GM18511 (cell line): Measurements from ENCODE around the gene CHST15.

ENCODE experiments used
- ATAC-seq: cut with Tn5 transposase; IDR thresholded peaks from one replicate; pipeline ENCODE4 v1.9.1; 2021; ENCODE audit warnings: mild to moderate bottlenecking, moderate library complexity; ENCODE audit not compliant: unreplicated experiment

Gene CHST15

DNA sequence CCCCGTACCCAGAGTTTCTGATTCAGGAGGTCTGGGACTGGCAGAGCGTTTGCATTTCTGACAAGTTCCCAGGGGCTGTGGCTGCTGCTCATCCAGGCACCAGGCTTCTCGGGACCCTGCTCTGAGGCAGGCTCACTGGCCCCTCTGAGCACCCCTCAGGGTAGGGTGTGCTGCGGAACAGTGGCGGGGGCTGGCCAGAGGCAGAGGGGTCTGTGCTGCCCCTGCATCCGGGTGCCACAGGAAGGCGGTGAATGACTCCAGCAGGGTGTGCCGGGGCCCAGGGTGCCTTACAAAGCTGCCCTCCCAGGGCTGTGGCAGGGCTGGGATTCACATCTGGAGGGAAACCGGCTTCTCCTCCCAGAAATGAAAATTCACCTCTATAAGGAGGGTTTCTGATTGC lies 77.4 kb downstream of the CHST15 start:
- ATAC-seq, result no peak

DNA sequence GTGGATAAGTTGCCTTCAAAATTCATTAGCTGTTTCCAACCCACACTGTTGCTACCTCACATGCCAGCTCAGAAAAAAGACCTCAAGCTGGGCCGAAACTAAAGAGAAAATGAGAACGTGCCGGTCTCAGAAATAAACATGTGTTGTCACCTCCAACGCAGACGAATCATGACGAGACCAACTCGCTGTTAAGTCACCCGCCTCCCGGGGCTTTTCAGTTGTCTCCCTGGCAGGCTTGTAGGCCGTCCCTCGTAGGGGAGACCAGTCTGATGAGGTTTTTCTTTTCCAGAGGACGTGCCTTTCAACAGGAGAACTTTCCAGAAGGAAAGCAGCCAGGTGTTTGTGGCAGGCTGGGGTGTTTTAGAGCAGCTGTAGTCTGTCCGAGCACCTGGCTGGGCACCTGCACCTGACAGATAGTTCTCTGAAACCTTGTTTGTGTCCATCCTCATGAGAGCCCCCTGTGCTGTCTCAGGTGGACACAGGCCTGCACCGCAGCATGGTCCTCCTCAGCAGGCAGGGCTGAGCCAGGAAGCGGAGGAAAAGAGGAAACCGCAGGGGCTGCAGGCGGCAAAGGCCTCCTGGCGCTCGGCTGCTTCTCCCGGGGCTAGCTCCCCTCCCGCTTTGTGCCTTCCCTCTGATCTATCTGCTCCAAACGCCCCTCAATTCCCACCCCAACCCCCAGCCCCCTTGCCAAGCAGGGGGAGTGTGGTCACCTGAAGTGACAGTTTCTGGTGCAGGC lies 78.8 kb downstream of the CHST15 start:
- ATAC-seq, result no peak

DNA sequence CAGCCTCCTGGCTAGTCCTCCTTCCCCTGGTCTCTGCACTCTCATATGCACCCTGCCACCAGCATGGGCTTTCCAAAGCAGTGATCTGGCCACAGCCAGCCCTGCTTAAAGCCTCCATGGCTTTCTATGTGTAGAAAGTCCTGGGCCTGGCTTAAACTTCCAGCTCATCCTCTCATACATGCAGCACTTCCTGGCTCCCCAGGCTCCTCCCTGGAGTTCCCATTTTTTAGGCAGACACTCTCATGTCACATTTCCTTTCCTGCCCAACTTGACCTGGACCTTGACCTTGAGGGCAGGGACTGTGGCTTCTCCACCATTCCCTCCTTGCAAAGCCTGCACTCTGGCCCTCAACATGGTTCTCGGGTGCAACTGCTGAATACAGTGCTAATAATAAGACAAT lies 79.5 kb downstream of the CHST15 start:
- ATAC-seq, result no peak

DNA sequence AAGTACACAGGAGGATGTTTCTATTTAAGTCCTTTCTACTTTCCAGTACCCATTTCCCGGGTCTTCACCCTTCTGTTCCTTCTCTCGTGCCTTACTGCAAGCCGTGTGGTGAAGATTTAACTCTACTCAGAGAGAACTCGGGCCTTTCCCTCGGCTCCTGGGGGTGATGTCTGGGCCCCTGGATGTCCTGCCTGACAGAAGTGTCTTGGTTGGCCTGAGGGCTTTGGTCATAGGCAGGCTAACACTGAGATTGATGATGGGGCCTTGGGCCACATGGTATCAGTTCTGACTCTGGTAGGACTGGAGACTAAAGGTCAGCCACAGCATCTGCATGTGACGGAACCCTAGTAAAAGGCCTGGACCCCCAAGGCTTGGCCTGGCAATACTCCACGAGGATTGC lies 80.4 kb downstream of the CHST15 start:
- ATAC-seq, result no peak

DNA sequence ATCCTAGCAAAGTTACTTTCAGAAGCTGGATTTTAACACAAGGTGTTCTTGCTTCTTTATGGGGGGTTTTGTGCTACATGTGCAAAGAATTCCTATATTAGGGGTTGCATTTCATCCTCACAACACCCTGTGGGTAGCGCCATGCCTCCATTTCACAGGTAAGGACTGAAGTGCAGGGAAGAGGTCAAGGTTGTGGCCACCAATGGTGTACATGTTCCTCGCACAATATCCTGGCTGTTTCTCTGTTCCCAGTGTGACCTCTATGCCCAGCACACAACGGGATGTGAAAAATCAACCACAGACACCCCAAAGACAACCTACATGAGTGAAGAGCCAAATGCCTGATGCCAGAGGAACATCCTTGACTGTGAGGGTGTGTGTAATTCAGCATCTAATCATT lies 80.8 kb downstream of the CHST15 start:
- no peak for ATAC-seq

GRCh38 chr10:124012066-124012465 lies 81.3 kb downstream of the CHST15 start:
- no peak for ATAC-seq

DNA sequence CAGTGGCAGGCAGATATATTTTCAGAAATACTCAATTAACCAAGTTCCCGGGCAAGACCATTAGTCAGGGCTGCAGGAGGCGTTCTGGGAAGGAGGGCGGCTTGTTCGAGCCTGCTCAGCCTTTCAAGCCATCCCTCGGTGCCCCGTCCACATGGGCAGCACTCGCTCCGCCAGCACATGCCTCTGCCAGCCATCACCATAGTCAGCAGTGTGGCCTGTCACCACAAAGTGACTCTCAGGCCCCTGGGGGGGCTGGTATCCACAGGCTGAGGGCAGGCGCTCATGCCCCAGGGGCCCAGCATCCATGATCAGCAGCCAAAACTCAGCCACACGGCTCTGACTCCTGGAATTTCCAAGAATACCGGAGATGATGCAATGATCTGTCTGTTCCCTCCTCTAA lies 81.9 kb downstream of the CHST15 start:
- ATAC-seq, result no peak

GRCh38 chr10:124010563-124011131 lies 82.8 kb downstream of the CHST15 start:
- no peak for ATAC-seq

DNA sequence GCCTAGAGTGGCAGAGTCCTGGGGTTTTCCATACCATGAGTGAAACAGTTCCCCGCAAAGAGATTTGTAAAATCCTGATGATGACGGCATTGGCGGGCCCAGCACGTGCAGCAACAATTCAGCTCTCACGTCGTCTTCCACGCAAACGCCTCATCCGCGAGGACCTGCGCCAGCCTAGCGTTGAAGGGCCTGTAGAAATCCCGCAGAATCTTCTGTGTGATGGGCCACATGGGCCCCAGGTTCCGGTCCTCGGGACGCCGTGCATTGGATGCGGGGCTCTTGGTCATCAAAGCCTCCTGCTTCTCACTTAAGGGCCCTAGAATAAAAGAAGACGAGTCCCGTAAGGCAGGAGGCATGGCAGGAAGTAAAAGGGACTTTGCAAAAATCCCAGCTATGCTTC lies 83.4 kb downstream of the CHST15 start:
- ATAC-seq, result no peak

- ATAC-seq, result no peak
Observed at GRCh38 chr10:124009231-124010015, 84.0 kb downstream of the CHST15 start.

DNA sequence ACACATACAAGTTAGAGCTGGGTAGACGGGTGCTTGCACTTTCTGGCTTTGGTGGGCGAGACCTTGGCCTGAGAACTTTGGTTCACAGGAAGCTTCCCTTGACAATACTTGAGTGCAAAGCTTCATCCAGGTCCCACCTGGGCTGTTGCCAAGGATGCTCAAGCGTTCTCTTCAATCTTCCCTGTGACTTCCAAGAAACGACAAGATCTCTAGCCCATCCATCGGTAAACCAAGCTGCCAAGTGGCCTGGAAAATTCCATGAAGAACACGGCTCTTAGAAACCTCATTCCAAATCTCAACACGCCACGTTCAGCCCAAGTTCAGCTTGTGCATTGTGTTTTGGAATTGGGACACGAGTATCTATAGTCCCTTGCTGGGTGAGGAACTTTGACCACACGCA lies 84.7 kb downstream of the CHST15 start:
- no peak for ATAC-seq

DNA sequence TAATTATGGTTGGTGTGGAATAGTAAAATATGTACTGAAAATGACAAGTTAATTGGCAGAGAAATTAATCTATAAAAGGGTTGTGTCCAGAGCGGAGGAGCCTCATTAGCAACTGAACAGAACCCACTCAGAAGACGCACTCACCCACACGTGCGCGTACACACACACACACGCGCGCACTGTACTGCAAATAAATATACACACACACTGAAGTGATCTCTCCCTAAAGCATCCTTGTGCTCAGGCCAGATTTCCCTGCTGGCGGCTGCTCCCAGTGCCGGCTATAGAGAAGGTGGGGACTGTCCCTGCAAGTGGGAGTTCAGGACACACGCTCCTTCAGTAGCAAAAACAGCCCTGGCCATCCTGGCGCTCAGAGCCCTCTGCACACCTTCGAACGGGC lies 85.2 kb downstream of the CHST15 start:
- ATAC-seq, result no peak

DNA sequence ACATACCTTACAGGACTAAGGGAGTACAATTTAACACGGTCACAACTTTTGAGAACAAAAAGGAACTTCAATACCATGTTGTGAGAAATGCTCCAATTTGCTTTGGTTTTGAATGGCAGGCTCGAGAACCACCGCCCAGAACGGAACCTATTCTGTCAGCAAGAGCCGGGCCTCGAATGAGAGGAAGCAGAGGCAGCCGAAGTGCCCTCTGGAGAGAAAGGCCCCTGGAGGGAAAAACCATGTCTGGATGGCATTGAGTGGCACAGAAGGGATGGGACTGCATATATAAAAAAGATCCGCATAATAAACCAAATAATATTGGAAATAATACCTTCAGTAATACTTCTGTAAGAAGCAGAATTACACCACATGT lies 85.6 kb downstream of the CHST15 start:
- ATAC-seq, result no peak

- ATAC-seq, result no peak
Observed at GRCh38 chr10:124007102-124007772, 86.2 kb downstream of the CHST15 start.

- ATAC-seq, result no peak
Observed at GRCh38 chr10:124006526-124006925, 86.9 kb downstream of the CHST15 start.

GRCh38 chr10:124005991-124006392 lies 87.4 kb downstream of the CHST15 start:
- no peak for ATAC-seq

GRCh38 chr10:124005091-124005490 lies 88.3 kb downstream of the CHST15 start:
- no peak for ATAC-seq

- ATAC-seq, result no peak
Observed at GRCh38 chr10:124004663-124005004, 88.8 kb downstream of the CHST15 start.

- no peak for ATAC-seq
Observed at GRCh38 chr10:124003871-124004662, 89.3 kb downstream of the CHST15 start.

DNA sequence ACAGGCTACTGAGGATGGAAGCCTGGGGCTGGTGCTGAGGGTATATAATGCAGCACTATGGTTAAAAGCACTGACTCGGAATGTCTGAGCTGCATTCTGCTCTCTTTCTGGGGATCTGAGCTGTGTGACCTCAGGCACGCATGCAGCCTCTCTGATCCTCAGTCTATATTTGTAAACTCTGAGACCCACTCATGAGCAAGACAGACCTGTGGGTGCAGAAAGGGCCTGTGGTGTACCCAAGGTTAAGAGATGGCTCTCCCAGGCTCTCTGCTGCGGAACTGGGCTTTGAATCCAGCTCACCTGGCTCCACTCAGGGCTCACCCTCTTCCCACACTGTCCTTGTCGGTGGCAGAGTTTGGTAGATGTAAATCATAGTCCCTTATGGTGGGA lies 89.9 kb downstream of the CHST15 start:
- no peak for ATAC-seq

- no peak for ATAC-seq
Observed at GRCh38 chr10:124003070-124003419, 90.4 kb downstream of the CHST15 start.
